ENCODE measurements around the gene ATF7.

ATF7 gene

GRCh38 chr12:53483225-53483978 lies 142.8 kb downstream of the ATF7 start:
- Histone ChIP-seq H3K4me1 (ENCODE audit: control insufficient read depth, insufficient read depth, low read length) (no peaks in the 10 kb centered on the region), H3K27ac (ENCODE audit: extremely low read depth, low read depth, low read length) (peak overlapping the region; percentile 32; the same call in 1 of the 2 replicates), H3K9me3 (ENCODE audit: control insufficient read depth, insufficient read depth, low read depth, low read length) (no peaks in the 10 kb centered on the region), H3K36me3 (ENCODE audit: control insufficient read depth in 2 of 2, insufficient read depth in 1 of 2, low read length in 2 of 2) (peaks cover 20 to 94% of the 10 kb centered on the region in 2 experiments), H3K4me3 (ENCODE audit: low read depth, low read length) (no peak overlapping the region)
- ChIA-PET CTCF (interaction anchor here (0.6 to 1.4 kb wide), 4 partner anchors 10 to 261 kb away, joined by 3 to 4 read pairs (median 3); partner anchors contain the start of gene TARBP2), POLR2A (interaction anchor here (0.7 to 3.9 kb wide), 9 partner anchors 9 to 162 kb away, joined by 3 to 39 read pairs (median 4); partner anchors contain the start of genes AAAS, MAP3K12, PRR13 and SP1)
- TF ChIP-seq ZNF23 (tag by site-specific recombination; IDR thresholded peaks at IDR 0.05; ENCODE audit: borderline replicate concordance) (no peak), ZNF433 (tag by site-specific recombination; IDR thresholded peaks at IDR 0.05; ENCODE audit: low read depth) (no peak), ZNF366 (tag by site-specific recombination; conservative IDR thresholded peaks at IDR 0.05) (no peak), SCRT1 (tag by site-specific recombination; IDR thresholded peaks at IDR 0.05; ENCODE audit: borderline replicate concordance) (peak; percentile 64; the same call in 1 of the 2 replicates), ZNF391 (tag by site-specific recombination; IDR thresholded peaks at IDR 0.05; ENCODE audit: borderline replicate concordance, low read depth) (no peak), SCRT2 (tag by site-specific recombination; IDR thresholded peaks at IDR 0.05) (peak; percentile 92), ZFP37 (tag by site-specific recombination; IDR thresholded peaks at IDR 0.05) (no peak), GFI1B (tag by site-specific recombination; IDR thresholded peaks at IDR 0.05) (no peak), GLIS1 (tag by site-specific recombination; IDR thresholded peaks at IDR 0.05) (0 out of 2 replicates have a peak, but pooled peaks have one; percentile 11), ZBTB11 (tag by site-specific recombination; conservative IDR thresholded peaks at IDR 0.05; ENCODE audit: low read depth) (no peak), ZNF658 (tag by site-specific recombination; IDR thresholded peaks at IDR 0.05) (no peak), ZBTB8A (tag by site-specific recombination; IDR thresholded peaks at IDR 0.05) (no peak), ZNF558 (tag by site-specific recombination; IDR thresholded peaks at IDR 0.05) (no peak), ZNF404 (tag by site-specific recombination; IDR thresholded peaks at IDR 0.05) (no peak), ZNF701 (tag by site-specific recombination; IDR thresholded peaks at IDR 0.05) (no peak), ZNF140 (tag by site-specific recombination; IDR thresholded peaks at IDR 0.05) (no peak), ZNF335 (tag by site-specific recombination; conservative IDR thresholded peaks at IDR 0.05) (no peak), REPIN1 (tag by site-specific recombination; IDR thresholded peaks at IDR 0.05; ENCODE audit: low read depth) (no peak), ZSCAN30 (tag by site-specific recombination; IDR thresholded peaks at IDR 0.05) (no peak), ZEB2 (tag by site-specific recombination; IDR thresholded peaks at IDR 0.05) (0 out of 2 replicates have a peak, but pooled peaks have one; percentile 28), ZNF266 (tag by site-specific recombination; IDR thresholded peaks at IDR 0.05; ENCODE audit: low read depth) (no peak), ELK4 (IDR thresholded peaks at IDR 0.05; ENCODE audit: borderline replicate concordance, low read depth, low read length) (no peak), ZNF133 (tag by site-specific recombination; IDR thresholded peaks at IDR 0.05) (no peak), SETDB1 (IDR thresholded peaks at IDR 0.05; ENCODE audit: insufficient read length, low read length) (no peak)

Measured in HEK293 (cell line).